GM12878 (cell line): ENCODE results near the gene ARHGEF10L. TPM values are rescaled to one million over a fixed set of nuclear protein-coding genes. Genes with fewer than 3 reads are reported as not detected.

Experiments used
- ATAC-seq: fragments of 200-7000 bp; cut with Tn5 transposase; 3 replicates; pipeline ENCODE4 v1.9.1; 2020; ENCODE audit warnings: mild to moderate bottlenecking, moderate library complexity
- BruUV-seq: library from RNA; stranded (reverse); fragments of 400-500 nt; replicated peaks from 2 replicates; lab custom pipeline; 2021; lab: Mats Ljungman, UMichigan
- CTCF ChIA-PET: fragments of 300-600 bp; sonication (Branson Sonifier 250); formaldehyde crosslinking; extraction: SDS; loops from one replicate; lab custom pipeline; 2021; ENCODE audit warnings: inconsistent platforms; lab: Yijun Ruan, JAX
- POLR2A ChIA-PET: fragments of 350-600 bp; formaldehyde crosslinking; extraction: SDS; loops from one replicate; lab custom pipeline; 2021; ENCODE audit warnings: inconsistent platforms; lab: Charles Lee
- RAD21 ChIA-PET: fragments of 300-600 bp; sonication (Branson Sonifier 250); formaldehyde crosslinking; loops from one replicate; lab custom pipeline; 2023; ENCODE audit warnings: antibody characterized with exemption; ENCODE audit not compliant: unreplicated experiment; lab: Charles Lee
- SMC1A ChIA-PET: fragments of 300-600 bp; sonication (Branson Sonifier 250); formaldehyde crosslinking; loops from one replicate; lab custom pipeline; 2023; ENCODE audit not compliant: unreplicated experiment, uncharacterized antibody; lab: Charles Lee
- DNase-seq: peaks from one replicate; pipeline ENCODE4 v3.0.0-alpha.2; 2011; ENCODE audit warnings: low read depth, low spot score
- FAIRE-seq: peaks from 3 replicates; lab custom pipeline; 2011; peaks lifted over from hg19 to GRCh38; lab: Jason Lieb, UNC
- H2AFZ ChIP-seq: 2 replicates; pipeline ENCODE4 v1.6.0; 2011; ENCODE audit warnings: low read depth, low read length, control low read depth; ENCODE audit not compliant: control insufficient read depth
- H3K27ac ChIP-seq: 2 replicates; pipeline ENCODE4 v1.5.1; 2011; ENCODE audit warnings: control low read depth; ENCODE audit not compliant: control insufficient read depth, insufficient read depth
- H3K27me3 ChIP-seq, 2 experiments: replicated peaks in 1 of 2; 2 replicates each; pipeline versions ENCODE4 v1.6.0 to v1.6.1; 2011; ENCODE audit warnings: low read length in 1 of 2; ENCODE audit not compliant: control insufficient read depth in 2 of 2, insufficient read depth in 2 of 2
- H3K36me3 ChIP-seq, 2 experiments: 2 replicates each; pipeline ENCODE4 v1.5.1; 2011; ENCODE audit warnings: low read length in 1 of 2; ENCODE audit not compliant: control insufficient read depth in 2 of 2, insufficient read depth in 2 of 2
- H3K4me1 ChIP-seq: 2 replicates; pipeline ENCODE4 v1.6.1; 2011; ENCODE audit warnings: mild to moderate bottlenecking, low read length, moderate library complexity, mixed read lengths; ENCODE audit not compliant: control insufficient read depth, insufficient read depth
- H3K4me2 ChIP-seq: 2 replicates; pipeline ENCODE4 v1.6.0; 2011; ENCODE audit warnings: control low read depth; ENCODE audit not compliant: control insufficient read depth, insufficient read depth
- H3K4me3 ChIP-seq: fragments of 200-600 bp; sonication (generic); 2 replicates; pipeline ENCODE4 v1.5.1; 2016
- H3K79me2 ChIP-seq: 2 replicates; pipeline ENCODE4 v1.6.0; 2011; ENCODE audit warnings: low read length; ENCODE audit not compliant: control insufficient read depth, insufficient read depth
- H3K9ac ChIP-seq: 2 replicates; pipeline ENCODE4 v1.8.0; 2011; ENCODE audit warnings: low read length, control low read depth, mixed read lengths; ENCODE audit not compliant: control insufficient read depth, insufficient read depth
- H3K9me3 ChIP-seq: replicated peaks from 3 replicates; pipeline ENCODE4 v1.5.1; 2011; ENCODE audit warnings: mild to moderate bottlenecking, low read length; ENCODE audit not compliant: control insufficient read depth, insufficient read depth
- H4K20me1 ChIP-seq: 2 replicates; pipeline ENCODE4 v1.6.0; 2011; ENCODE audit not compliant: control insufficient read depth, insufficient read depth
- BHLHE40 ChIP-seq, 2 experiments: fragments of 450-650 bp in 1 of 2; IDR thresholded peaks; 2 replicates each; pipeline ENCODE4 v1.6.1; 2011 to 2017; ENCODE audit warnings: low read depth in 2 of 2, borderline replicate concordance in 1 of 2, improper control_type of control experiment in 1 of 2, low read length in 1 of 2, mild to moderate bottlenecking in 1 of 2
- BMI1 ChIP-seq: fragments of 450-650 bp; IDR thresholded peaks from 2 replicates; pipeline ENCODE4 v1.6.1; 2016; ENCODE audit warnings: mild to moderate bottlenecking, moderate library complexity, borderline replicate concordance
- CHD4 ChIP-seq: fragments of 200-600 bp; sonication (generic); IDR thresholded peaks from 2 replicates; pipeline ENCODE4 v1.6.1; 2016; ENCODE audit warnings: mild to moderate bottlenecking
- EED ChIP-seq: sonication (generic); IDR thresholded peaks from 2 replicates; pipeline ENCODE4 v1.6.1; 2016; ENCODE audit warnings: antibody characterized with exemption, low read depth
- EZH2 ChIP-seq: IDR thresholded peaks from 2 replicates; pipeline ENCODE4 v1.6.1; 2012; ENCODE audit warnings: low read depth, mild to moderate bottlenecking, control low read depth, inconsistent platforms, low read length, borderline replicate concordance; ENCODE audit not compliant: control insufficient read depth
- KAT2A ChIP-seq: conservative IDR thresholded peaks from 2 replicates; pipeline ENCODE4 v1.6.1; 2011; ENCODE audit warnings: low read depth, low read length; ENCODE audit not compliant: control insufficient read depth
- NFIC ChIP-seq: IDR thresholded peaks from 2 replicates; pipeline ENCODE4 v1.6.1; 2012; ENCODE audit warnings: low read depth, mild to moderate bottlenecking, inconsistent platforms, low read length, moderate library complexity
- RAD51 ChIP-seq: fragments of 450-650 bp; IDR thresholded peaks from 2 replicates; pipeline ENCODE4 v1.6.1; 2016; ENCODE audit warnings: moderate library complexity, mild to moderate bottlenecking, inconsistent platforms
- SRF ChIP-seq, 2 experiments: IDR thresholded peaks; 2 replicates each; pipeline ENCODE4 v1.6.1; 2011; ENCODE audit warnings: low read depth in 2 of 2, low read length in 2 of 2, mild to moderate bottlenecking in 1 of 2, moderate library complexity in 1 of 2
- ZNF207 ChIP-seq: fragments of 450-650 bp; IDR thresholded peaks from 2 replicates; pipeline ENCODE4 v1.6.1; 2014; ENCODE audit warnings: antibody characterized with exemption, mild to moderate bottlenecking, borderline replicate concordance
- WGBS: methylation state at CpG from one replicate; pipeline ENCODE4 v1.1.6; 2016; ENCODE audit warnings: low lambda C conversion rate; ENCODE audit not compliant: insufficient replicate concordance, insufficient coverage; ENCODE audit errors: missing lambda C conversion rate; 5-methylcytosine and 5-hydroxymethylcytosine counted together
- in situ Hi-C: fragments of 300-500 bp; cut with MboI; formaldehyde crosslinking; loops from 9 replicates; pipeline ENCODE4 v1.14.3; 2018; ENCODE audit warnings: mixed read lengths
- intact Hi-C: fragments of 100-400 bp; cut with micrococcal nuclease; formaldehyde crosslinking; loops from one replicate; pipeline ENCODE4 v1.14.2; 2022; ENCODE audit not compliant: unreplicated experiment
- polyA plus RNA-seq, 11 experiments: library from polyadenylated mRNA; depleted of rRNA in 4 of 11; unstranded in 6 of 11; stranded (reverse) in 5 of 11; fragments of >200 nt; fragmentation: Nextera tagmentation in 4 of 11; fragmentation: Illumina TruSeq in 1 of 11; extraction: Ambion mirVana in 4 of 11; extraction: Trizol in 1 of 11; gene quantifications; 1 replicate in 1 of 11; 2 replicates in 10 of 11; pipeline versions ENCODE4 v1.2.1 to v1.2.3, GENCODE V29; 2011 to 2016; ENCODE audit warnings: inconsistent platforms in 2 of 11, missing spikeins in 2 of 11, low read depth in 1 of 11
- total RNA-seq, 4 experiments: library from RNA; depleted of rRNA in 3 of 4; stranded (reverse); fragments of >200 nt in 3 of 4; fragmentation: Illumina TruSeq in 1 of 4; extraction: Trizol in 1 of 4; gene quantifications; 2 replicates each; pipeline versions ENCODE4 v1.2.1 to v1.2.3, GENCODE V29; 2013 to 2021
- TF ChIP-seq, protein P1 (sequence below): IDR thresholded peaks from 2 replicates; pipeline ENCODE4 v1.6.1; 2011; ENCODE audit warnings: mild to moderate bottlenecking, low read depth, low read length, moderate library complexity; ENCODE audit not compliant: insufficient replicate concordance
- TF ChIP-seq, protein P2 (sequence below): fragments of 450-650 bp; IDR thresholded peaks from 2 replicates; pipeline ENCODE4 v1.6.1; 2016; ENCODE audit warnings: mild to moderate bottlenecking
- TF ChIP-seq, protein P3 (sequence below): fragments of 450-650 bp; formaldehyde crosslinking; IDR thresholded peaks from 2 replicates; pipeline ENCODE4 v1.4.0; 2020; ENCODE audit warnings: mild to moderate bottlenecking, moderate library complexity

The ARHGEF10L gene
- total and polyA plus RNA-seq, 10 of the 15 experiments (the other 5 are each of a cell fraction or from before 2014, with no cell fraction given) = 0.05 to 0.94 (median 0.28) TPM; not detected in 2

DNA sequence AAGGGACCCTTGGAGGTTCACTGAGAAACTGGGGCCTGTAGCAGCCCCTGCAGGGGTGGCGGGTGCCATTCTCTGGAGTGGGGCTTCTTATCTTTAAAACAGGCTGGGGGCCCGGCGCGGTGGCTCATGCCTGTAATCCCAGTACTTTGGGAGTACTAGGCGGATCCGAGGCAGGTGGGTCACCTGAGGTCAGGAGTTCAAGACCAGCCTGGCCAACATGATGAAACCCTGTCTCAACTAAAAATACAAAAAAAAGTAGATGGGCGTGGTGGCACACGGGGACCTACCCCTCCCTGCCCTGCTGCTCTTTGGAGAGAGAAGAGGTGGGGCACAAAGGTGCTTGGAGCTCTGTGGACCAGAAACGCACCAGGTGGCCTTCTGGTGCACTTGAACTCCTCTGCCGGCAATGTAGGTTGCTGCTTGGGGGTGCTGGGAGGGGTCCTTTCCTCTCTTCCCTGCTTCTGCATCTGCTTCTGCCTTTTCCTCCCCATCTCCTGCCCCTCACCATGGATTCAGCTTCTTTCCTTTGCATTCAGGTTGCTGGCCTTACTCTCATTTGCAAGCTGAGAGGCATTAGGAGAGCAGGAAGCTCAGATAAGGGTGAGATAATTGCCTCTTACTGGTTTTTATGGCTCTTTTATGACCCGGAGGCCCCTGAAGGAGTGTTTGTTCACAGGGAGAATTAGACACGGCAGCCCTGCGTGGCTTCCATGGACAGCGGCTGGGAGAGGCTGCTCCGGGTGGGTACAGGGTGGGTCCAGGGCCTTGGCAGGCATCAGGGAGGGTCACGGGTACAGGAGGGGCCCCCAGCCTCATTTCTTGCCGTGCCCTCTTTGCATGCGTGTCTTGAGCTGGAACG lies 57.4 kb downstream of the ARHGEF10L start:
- ATAC-seq (no peak), DNase-seq (no peak), FAIRE-seq (no peak)
- Histone ChIP-seq H4K20me1 (no peaks in the 10 kb centered on the region), H3K27ac (no peak overlapping the region), H3K9ac (no peak overlapping the region), H3K4me1 (no peaks in the 10 kb centered on the region), H3K27me3 (peaks cover 0 to 4% of the 10 kb centered on the region in 2 experiments; a peak in 1 of 4 replicates), H2AFZ (no peak overlapping the region), H3K9me3 (no peaks in the 10 kb centered on the region), H3K4me3 (no peak overlapping the region), H3K4me2 (no peak overlapping the region), H3K79me2 (no peaks in the 10 kb centered on the region), H3K36me3 (no peaks in the 10 kb centered on the region)
- intact Hi-C loops = no loop called here
- RAD21 ChIA-PET = no interaction called here
- SMC1A ChIA-PET = no interaction called here
- CTCF ChIA-PET = interaction anchor here (0.8 kb wide), 1 partner anchor 94 kb away, joined by 3 read pairs; no protein-coding TSS in a partner anchor
- POLR2A ChIA-PET = no interaction called here
- BruUV-seq = no TSS peak
- in situ Hi-C loops = no loop called here
- 38% methylated on average over 19 of the region's 19 CpGs for WGBS
- TF ChIP-seq EZH2 = no peak
- no peak for TF ChIP-seq ZNF207
- no peak for TF ChIP-seq NFIC
- TF ChIP-seq KAT2A = no peak
- no peak for TF ChIP-seq BHLHE40 (IDR thresholded peaks at IDR 0.05; ENCODE audit: borderline replicate concordance in 1 of 2, low read depth in 2 of 2, low read length in 1 of 2)
- TF ChIP-seq, protein P1, sequence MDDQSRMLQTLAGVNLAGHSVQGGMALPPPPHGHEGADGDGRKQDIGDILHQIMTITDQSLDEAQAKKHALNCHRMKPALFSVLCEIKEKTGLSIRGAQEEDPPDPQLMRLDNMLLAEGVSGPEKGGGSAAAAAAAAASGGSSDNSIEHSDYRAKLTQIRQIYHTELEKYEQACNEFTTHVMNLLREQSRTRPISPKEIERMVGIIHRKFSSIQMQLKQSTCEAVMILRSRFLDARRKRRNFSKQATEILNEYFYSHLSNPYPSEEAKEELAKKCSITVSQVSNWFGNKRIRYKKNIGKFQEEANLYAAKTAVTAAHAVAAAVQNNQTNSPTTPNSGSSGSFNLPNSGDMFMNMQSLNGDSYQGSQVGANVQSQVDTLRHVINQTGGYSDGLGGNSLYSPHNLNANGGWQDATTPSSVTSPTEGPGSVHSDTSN = no peak
- TF ChIP-seq RAD51 = no peak
- TF ChIP-seq, protein P2, sequence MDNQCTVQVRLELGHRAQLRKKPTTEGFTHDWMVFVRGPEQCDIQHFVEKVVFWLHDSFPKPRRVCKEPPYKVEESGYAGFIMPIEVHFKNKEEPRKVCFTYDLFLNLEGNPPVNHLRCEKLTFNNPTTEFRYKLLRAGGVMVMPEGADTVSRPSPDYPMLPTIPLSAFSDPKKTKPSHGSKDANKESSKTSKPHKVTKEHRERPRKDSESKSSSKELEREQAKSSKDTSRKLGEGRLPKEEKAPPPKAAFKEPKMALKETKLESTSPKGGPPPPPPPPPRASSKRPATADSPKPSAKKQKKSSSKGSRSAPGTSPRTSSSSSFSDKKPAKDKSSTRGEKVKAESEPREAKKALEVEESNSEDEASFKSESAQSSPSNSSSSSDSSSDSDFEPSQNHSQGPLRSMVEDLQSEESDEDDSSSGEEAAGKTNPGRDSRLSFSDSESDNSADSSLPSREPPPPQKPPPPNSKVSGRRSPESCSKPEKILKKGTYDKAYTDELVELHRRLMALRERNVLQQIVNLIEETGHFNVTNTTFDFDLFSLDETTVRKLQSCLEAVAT = no peak
- TF ChIP-seq BMI1 = no peak
- TF ChIP-seq, protein P3, sequence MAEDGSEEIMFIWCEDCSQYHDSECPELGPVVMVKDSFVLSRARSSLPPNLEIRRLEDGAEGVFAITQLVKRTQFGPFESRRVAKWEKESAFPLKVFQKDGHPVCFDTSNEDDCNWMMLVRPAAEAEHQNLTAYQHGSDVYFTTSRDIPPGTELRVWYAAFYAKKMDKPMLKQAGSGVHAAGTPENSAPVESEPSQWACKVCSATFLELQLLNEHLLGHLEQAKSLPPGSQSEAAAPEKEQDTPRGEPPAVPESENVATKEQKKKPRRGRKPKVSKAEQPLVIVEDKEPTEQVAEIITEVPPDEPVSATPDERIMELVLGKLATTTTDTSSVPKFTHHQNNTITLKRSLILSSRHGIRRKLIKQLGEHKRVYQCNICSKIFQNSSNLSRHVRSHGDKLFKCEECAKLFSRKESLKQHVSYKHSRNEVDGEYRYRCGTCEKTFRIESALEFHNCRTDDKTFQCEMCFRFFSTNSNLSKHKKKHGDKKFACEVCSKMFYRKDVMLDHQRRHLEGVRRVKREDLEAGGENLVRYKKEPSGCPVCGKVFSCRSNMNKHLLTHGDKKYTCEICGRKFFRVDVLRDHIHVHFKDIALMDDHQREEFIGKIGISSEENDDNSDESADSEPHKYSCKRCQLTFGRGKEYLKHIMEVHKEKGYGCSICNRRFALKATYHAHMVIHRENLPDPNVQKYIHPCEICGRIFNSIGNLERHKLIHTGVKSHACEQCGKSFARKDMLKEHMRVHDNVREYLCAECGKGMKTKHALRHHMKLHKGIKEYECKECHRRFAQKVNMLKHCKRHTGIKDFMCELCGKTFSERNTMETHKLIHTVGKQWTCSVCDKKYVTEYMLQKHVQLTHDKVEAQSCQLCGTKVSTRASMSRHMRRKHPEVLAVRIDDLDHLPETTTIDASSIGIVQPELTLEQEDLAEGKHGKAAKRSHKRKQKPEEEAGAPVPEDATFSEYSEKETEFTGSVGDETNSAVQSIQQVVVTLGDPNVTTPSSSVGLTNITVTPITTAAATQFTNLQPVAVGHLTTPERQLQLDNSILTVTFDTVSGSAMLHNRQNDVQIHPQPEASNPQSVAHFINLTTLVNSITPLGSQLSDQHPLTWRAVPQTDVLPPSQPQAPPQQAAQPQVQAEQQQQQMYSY = no peak
- TF ChIP-seq EED = no peak
- no peak for TF ChIP-seq CHD4
- no peak for TF ChIP-seq SRF (IDR thresholded peaks at IDR 0.05; ENCODE audit: low read depth in 2 of 2, low read length in 2 of 2)
